A549 (cell line): ENCODE measurements around the gene SCAMP3. TPM values are rescaled to one million over a fixed set of nuclear protein-coding genes. Genes with fewer than 3 reads are reported as not detected.
"Not testable (repeated sequence)": the region's sequence is repeated elsewhere in the genome, so short reads cannot be mapped to it uniquely, and the experiment has no call there.

Experiments used
- ATAC-seq, 2 experiments: fragments of 200-7000 bp in 1 of 2; fragments of >200 bp in 1 of 2; cut with Nextera tagmentation in 1 of 2; cut with Tn5 transposase in 1 of 2; 3 replicates each; pipeline versions ENCODE4 v1.8.0 to v1.9.1; 2018 to 2020; ENCODE audit warnings: mild to moderate bottlenecking in 1 of 2, moderate library complexity in 1 of 2
- CTCF ChIA-PET: fragments of 300-600 bp; sonication (Branson Sonifier 250); formaldehyde crosslinking; extraction: SDS; loops from one replicate; lab custom pipeline; 2021; ENCODE audit warnings: antibody characterized with exemption, inconsistent platforms; lab: Yijun Ruan, JAX
- POLR2A ChIA-PET: fragments of 350-600 bp; formaldehyde crosslinking; extraction: SDS; loops from one replicate; lab custom pipeline; 2021; ENCODE audit warnings: antibody characterized with exemption, inconsistent platforms; lab: Yijun Ruan, JAX
- DNase-seq, 2 experiments: peaks; one replicate each; pipeline versions ENCODE4 v3.0.0 to v3.0.0-alpha.2; 2011 to 2016; ENCODE audit warnings: low read depth in 1 of 2, low spot score in 1 of 2
- FAIRE-seq: peaks from 2 replicates; lab custom pipeline; 2011; peaks lifted over from hg19 to GRCh38; lab: Jason Lieb, UNC
- H3K27ac ChIP-seq, 2 experiments: fragments of >200 bp; sonication (Bioruptor Twin); formaldehyde crosslinking; 3 replicates each; pipeline ENCODE4 v1.5.1; 2016 to 2017
- H3K4me1 ChIP-seq: fragments of >200 bp; sonication (Bioruptor Twin); formaldehyde crosslinking; 3 replicates; pipeline ENCODE4 v1.6.1; 2016
- H3K4me2 ChIP-seq: fragments of >200 bp; sonication (Bioruptor Twin); formaldehyde crosslinking; 3 replicates; pipeline ENCODE4 v1.6.1; 2016
- H3K4me3 ChIP-seq: fragments of >200 bp; sonication (Bioruptor Twin); formaldehyde crosslinking; 3 replicates; pipeline ENCODE4 v1.5.1; 2016
- H3K9me3 ChIP-seq: fragments of >200 bp; sonication (Bioruptor Twin); formaldehyde crosslinking; 3 replicates; pipeline ENCODE4 v1.6.1; 2016
- CHD4 ChIP-seq: fragments of 200-600 bp; sonication (generic); IDR thresholded peaks from 2 replicates; pipeline ENCODE4 v1.6.1; 2016; ENCODE audit warnings: antibody characterized with exemption, mild to moderate bottlenecking, borderline replicate concordance
- GATA3 ChIP-seq: IDR thresholded peaks from 2 replicates; pipeline ENCODE4 v1.6.1; 2012; ENCODE audit warnings: borderline replicate concordance
- JUN ChIP-seq, 2 experiments: fragments of >200 bp; sonication (Bioruptor Twin); formaldehyde crosslinking; IDR thresholded peaks; 2 replicates in 1 of 2; 3 replicates in 1 of 2; pipeline ENCODE4 v1.6.1; 2016 to 2017
- JUNB ChIP-seq: fragments of >200 bp; sonication (Bioruptor Twin); formaldehyde crosslinking; IDR thresholded peaks from 2 replicates; pipeline ENCODE4 v1.6.1; 2016
- NFE2L2 ChIP-seq: fragments of 150-350 bp; conservative IDR thresholded peaks from 2 replicates; pipeline ENCODE4 v1.6.1; 2014; ENCODE audit warnings: low read length
- POLR2A ChIP-seq: IDR thresholded peaks from 2 replicates; pipeline ENCODE4 v1.6.1; 2012; ENCODE audit warnings: mild to moderate bottlenecking, low read length
- SREBF2 ChIP-seq: fragments of 450-650 bp; IDR thresholded peaks from 2 replicates; pipeline ENCODE4 v1.6.1; 2014; ENCODE audit warnings: mild to moderate bottlenecking, moderate library complexity
- TFCP2L1 ChIP-seq: fragments of 250-450 bp; sonication (Bioruptor Pico); IDR thresholded peaks from 2 replicates; pipeline ENCODE4 v1.5.0; 2021; ENCODE audit warnings: mild to moderate bottlenecking
- ZFP36 ChIP-seq: fragments of 450-650 bp; IDR thresholded peaks from 2 replicates; pipeline ENCODE4 v1.6.1; 2014; ENCODE audit warnings: borderline replicate concordance; ENCODE audit not compliant: partially characterized antibody
- WGBS: methylation state at CpG from one replicate; pipeline ENCODE4 v1.1.6; 2017; ENCODE audit errors: missing lambda C conversion rate; 5-methylcytosine and 5-hydroxymethylcytosine counted together
- polyA plus RNA-seq, 4 experiments: library from polyadenylated mRNA; depleted of rRNA in 3 of 4; stranded (reverse); fragments of >200 nt; fragmentation: RNase III in 1 of 4; extraction: RNeasy Plus Mini Kit Qiagen cat#74134 plus additional on column Dnase treatment in 1 of 4; gene quantifications; 2 replicates in 3 of 4; 3 replicates in 1 of 4; pipeline ENCODE4 v1.2.3, GENCODE V29; 2011 to 2017
- TF ChIP-seq, protein P1 (sequence below): fragments of 250-450 bp; sonication (Bioruptor Pico); IDR thresholded peaks from 2 replicates; pipeline ENCODE4 v1.5.0; 2021; ENCODE audit warnings: mild to moderate bottlenecking, moderate library complexity, borderline replicate concordance
- TF ChIP-seq, protein P2 (sequence below): IDR thresholded peaks from 2 replicates; pipeline ENCODE4 v1.6.1; 2012
- TF ChIP-seq, protein P3 (sequence below): fragments of 450-650 bp; IDR thresholded peaks from 2 replicates; pipeline ENCODE4 v1.6.1; 2014; ENCODE audit warnings: antibody characterized with exemption
- TF ChIP-seq, protein P4 (sequence below): IDR thresholded peaks from 2 replicates; pipeline ENCODE4 v1.6.1; 2012; ENCODE audit warnings: low read depth, borderline replicate concordance
- TF ChIP-seq, protein P5 (sequence below): fragments of >200 bp; sonication (Bioruptor Twin); formaldehyde crosslinking; IDR thresholded peaks from 3 replicates; pipeline ENCODE4 v1.6.1; 2016

SCAMP3 gene
- polyA plus RNA-seq, 2 of the 4 experiments (the other 2 are of a cell fraction): 75.9 to 135 TPM

DNA sequence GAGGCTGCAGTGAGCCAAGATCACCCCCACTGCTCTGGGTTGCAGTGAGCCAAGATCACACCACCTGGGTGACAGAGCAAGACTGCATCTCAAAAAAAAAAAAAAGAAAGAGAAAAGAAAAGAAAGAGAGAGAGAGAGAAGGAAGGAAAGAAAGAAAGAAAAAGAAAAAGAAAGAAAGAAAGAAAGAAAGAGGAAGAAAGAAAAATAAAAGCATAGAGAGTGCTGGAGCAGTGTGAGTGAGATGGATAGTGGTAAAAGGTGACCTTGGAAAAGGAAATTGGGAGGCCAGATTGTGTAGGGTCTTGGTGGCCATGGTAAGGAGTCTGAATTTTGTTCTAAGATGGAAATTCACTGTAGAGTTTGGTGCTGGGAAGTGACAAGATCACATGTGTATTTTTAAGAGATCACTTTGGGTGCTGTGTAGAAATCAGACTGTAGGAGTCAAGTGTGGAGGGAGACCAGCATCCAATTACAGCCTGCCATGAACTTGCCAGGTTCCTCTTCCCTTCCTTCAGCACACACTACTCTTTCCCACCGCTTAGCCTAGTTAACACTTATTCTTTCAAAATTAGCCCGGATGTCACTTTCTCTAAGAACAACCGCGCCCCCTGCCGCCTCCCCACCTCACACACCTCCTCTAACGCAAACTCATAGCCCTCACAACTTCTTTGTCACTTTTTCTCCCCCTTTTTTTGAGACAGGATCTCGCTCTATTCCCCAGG is 35.8 kb downstream of the SCAMP3 start (continued):
- TF ChIP-seq, protein P1, sequence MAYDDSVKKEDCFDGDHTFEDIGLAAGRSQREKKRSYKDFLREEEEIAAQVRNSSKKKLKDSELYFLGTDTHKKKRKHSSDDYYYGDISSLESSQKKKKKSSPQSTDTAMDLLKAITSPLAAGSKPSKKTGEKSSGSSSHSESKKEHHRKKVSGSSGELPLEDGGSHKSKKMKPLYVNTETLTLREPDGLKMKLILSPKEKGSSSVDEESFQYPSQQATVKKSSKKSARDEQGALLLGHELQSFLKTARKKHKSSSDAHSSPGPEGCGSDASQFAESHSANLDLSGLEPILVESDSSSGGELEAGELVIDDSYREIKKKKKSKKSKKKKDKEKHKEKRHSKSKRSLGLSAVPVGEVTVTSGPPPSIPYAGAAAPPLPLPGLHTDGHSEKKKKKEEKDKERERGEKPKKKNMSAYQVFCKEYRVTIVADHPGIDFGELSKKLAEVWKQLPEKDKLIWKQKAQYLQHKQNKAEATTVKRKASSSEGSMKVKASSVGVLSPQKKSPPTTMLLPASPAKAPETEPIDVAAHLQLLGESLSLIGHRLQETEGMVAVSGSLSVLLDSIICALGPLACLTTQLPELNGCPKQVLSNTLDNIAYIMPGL (CRISPR knock-in tag): no peak
- TF ChIP-seq, protein P2, sequence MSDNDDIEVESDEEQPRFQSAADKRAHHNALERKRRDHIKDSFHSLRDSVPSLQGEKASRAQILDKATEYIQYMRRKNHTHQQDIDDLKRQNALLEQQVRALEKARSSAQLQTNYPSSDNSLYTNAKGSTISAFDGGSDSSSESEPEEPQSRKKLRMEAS: no peak
- TF ChIP-seq POLR2A: no peak
- TF ChIP-seq TFCP2L1 (CRISPR knock-in tag): 0 out of 2 replicates have a peak, but pooled peaks have one; percentile 19
- TF ChIP-seq, protein P3, sequence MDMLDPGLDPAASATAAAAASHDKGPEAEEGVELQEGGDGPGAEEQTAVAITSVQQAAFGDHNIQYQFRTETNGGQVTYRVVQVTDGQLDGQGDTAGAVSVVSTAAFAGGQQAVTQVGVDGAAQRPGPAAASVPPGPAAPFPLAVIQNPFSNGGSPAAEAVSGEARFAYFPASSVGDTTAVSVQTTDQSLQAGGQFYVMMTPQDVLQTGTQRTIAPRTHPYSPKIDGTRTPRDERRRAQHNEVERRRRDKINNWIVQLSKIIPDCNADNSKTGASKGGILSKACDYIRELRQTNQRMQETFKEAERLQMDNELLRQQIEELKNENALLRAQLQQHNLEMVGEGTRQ: no peak
- no peak for TF ChIP-seq GATA3

DNA sequence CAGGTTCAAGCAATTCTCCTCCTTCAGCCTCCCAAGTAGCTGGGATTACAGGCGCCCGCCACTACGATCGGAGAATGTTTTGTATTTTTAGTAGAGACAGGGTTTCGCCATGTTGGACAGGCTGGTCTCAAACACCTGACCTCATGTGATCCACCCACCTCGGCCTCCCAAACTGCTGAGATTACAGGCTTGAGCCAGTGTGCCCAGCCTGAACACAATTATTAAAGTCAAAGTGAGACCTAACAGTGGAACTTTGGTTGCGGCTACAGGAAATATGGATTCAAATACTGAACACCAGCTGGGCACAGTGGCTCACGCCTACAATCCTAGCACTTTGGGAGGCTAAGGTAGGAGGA is 36.8 kb downstream of the SCAMP3 start:
- not testable (repeated sequence) for H3K4me3 ChIP-seq

DNA sequence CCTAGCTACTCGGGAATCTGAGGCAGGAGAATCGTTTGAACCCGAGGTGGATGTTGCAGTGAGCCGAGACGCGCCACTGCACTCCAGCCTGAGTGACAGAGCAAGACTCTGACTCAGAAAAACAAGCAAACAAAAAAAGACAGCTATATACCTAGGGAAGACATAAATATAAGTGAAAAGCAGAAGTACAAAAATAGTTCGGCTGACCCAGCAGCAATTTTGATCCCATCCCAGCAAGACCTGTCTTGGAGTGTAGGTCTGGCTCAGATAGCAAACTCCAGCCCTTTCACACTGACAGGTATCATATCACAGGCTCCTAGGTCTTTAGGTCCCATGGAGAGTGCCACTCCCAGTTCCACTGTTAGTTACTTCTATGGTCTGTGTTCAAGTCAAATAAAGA is 39.1 kb downstream of the SCAMP3 start:
- CTCF ChIA-PET: interaction anchor here (0.7 to 6.6 kb wide), 4 partner anchors 16 to 426 kb away, joined by 3 to 96 read pairs (median 15); partner anchors contain the start of genes MTX1 and THBS3
- TF ChIP-seq NFE2L2: no peak
- no peak for TF ChIP-seq JUNB
- TF ChIP-seq, protein P2: no peak
- TF ChIP-seq, protein P4, sequence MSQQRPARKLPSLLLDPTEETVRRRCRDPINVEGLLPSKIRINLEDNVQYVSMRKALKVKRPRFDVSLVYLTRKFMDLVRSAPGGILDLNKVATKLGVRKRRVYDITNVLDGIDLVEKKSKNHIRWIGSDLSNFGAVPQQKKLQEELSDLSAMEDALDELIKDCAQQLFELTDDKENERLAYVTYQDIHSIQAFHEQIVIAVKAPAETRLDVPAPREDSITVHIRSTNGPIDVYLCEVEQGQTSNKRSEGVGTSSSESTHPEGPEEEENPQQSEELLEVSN: no peak
- TF ChIP-seq JUN (IDR thresholded peaks at IDR 0.05): no peak
- no peak for TF ChIP-seq ZFP36
- TF ChIP-seq, protein P5, sequence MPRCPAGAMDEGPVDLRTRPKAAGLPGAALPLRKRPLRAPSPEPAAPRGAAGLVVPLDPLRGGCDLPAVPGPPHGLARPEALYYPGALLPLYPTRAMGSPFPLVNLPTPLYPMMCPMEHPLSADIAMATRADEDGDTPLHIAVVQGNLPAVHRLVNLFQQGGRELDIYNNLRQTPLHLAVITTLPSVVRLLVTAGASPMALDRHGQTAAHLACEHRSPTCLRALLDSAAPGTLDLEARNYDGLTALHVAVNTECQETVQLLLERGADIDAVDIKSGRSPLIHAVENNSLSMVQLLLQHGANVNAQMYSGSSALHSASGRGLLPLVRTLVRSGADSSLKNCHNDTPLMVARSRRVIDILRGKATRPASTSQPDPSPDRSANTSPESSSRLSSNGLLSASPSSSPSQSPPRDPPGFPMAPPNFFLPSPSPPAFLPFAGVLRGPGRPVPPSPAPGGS: no peak
- TF ChIP-seq SREBF2: no peak
- no peak for TF ChIP-seq CHD4

More for the DNA sequence above, 36.8 kb downstream of the SCAMP3 start:
- ChIA-PET CTCF (interaction anchor here (1.0 to 6.6 kb wide), 8 partner anchors 16 to 504 kb away, joined by 3 to 96 read pairs (median 12); partner anchors contain the start of genes KRTCAP2, MTX1, THBS3 and TRIM46), POLR2A (interaction anchor here (1.3 kb wide), 2 partner anchors 16 to 31 kb away, joined by 10 to 17 read pairs; partner anchors contain the start of gene MTX1)
- not testable (repeated sequence) for DNase-seq, ATAC-seq, H3K9me3 ChIP-seq, FAIRE-seq
- Histone ChIP-seq H3K27ac (peak overlapping the region; percentile 88 to 90), H3K4me1 (peaks cover 43% of the 10 kb centered on the region), H3K4me2 (peak overlapping the region; percentile 84)
- 95% methylated on average over 8 of the region's 8 CpGs for WGBS

DNA sequence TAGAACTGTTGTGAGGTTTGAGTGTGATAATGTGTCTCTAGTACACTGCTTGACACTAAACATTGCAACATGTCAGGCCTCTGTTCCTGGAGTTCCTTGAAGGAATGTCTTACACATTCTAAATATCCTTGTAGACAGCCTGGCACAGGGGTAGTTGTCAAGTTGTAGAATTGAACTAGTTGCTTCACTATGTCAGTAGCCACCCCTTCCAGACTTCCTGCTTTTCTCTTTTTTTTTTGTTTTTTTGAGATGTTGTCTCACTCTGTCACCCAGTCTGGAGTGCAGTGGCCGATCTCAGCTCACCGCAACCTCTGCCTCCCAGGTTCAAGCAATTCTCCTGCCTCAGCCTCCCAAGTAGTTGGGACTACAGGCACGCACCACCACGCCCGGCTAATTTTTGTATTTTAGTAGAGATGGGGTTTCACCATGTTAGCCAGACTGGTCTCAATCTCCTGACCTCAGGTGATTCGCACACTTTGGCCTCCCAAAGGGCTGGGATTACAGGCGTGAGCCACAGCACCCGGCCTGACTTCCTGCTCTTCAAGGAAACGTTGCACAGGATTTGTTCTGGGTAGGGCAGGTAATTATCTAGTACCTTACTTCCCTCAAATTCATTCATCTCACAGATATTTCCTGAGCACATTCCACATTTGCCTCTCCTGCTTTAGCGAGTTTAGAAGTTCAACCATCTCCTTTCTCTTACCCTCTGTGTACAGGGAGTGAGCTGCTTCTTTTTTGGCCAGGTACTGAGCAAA is 41.8 kb downstream of the SCAMP3 start:
- FAIRE-seq, H3K27ac ChIP-seq, H3K9me3 ChIP-seq, DNase-seq, H3K4me2 ChIP-seq, H3K4me3 ChIP-seq, ATAC-seq, POLR2A ChIA-PET: not testable (repeated sequence)
- CTCF ChIA-PET: interaction anchor here (0.5 to 4.2 kb wide), 4 partner anchors 13 to 442 kb away, joined by 3 to 25 read pairs (median 8); partner anchors contain the start of genes MTX1 and THBS3
- WGBS: 89% methylated on average over 10 of the region's 10 CpGs
- peaks cover 29% of the 10 kb centered on the region for H3K4me1 ChIP-seq

More for the DNA sequence above, 39.1 kb downstream of the SCAMP3 start:
- Histone ChIP-seq H3K27ac (peak overlapping the region in 1 of 2 experiments; percentile 43; a peak in 1 of 6 replicates), H3K9me3 (no peaks in the 10 kb centered on the region), H3K4me2 (peak overlapping the region; percentile 10; the same call in 1 of the 3 replicates), H3K4me3 (no peak overlapping the region), H3K4me1 (peaks cover 44% of the 10 kb centered on the region)
- ATAC-seq: no peak
- no peak for FAIRE-seq
- DNase-seq: no peak
- POLR2A ChIA-PET: no interaction called here
- WGBS: 64% methylated on average over 7 of the region's 7 CpGs
